Measurements from ENCODE around the gene HLA-DQB1. TPM values are rescaled to one million over a fixed set of nuclear protein-coding genes. Genes with fewer than 3 reads are reported as not detected.
"Not testable (repeated sequence)": the region's sequence is repeated elsewhere in the genome, so short reads cannot be mapped to it uniquely, and the experiment has no call there.

The HLA-DQB1 gene
- total and polyA plus RNA-seq, 5 donors, result 5.7 to 19.8 (median 14.8) TPM

GRCh38 chr6:32641122-32641521 is 25.3 kb downstream of the HLA-DQB1 start:
- Histone ChIP-seq H3K4me1 (ENCODE audit: control insufficient read depth, insufficient read depth, low read length) (no peaks in the 10 kb centered on the region), H3K9me3 (ENCODE audit: control insufficient read depth, low read length) (no peaks in the 10 kb centered on the region), H3K27ac (ENCODE audit: low read length) (no peak overlapping the region), H3K27me3 (ENCODE audit: control insufficient read depth, insufficient read depth) (no peaks in the 10 kb centered on the region), H3K4me3 (ENCODE audit: low read length) (no peak overlapping the region)
- intact Hi-C loops (cut with DNase I), result loop anchor here in 1 of 4 donors (5.0 kb wide), 1 partner anchor 106 kb away; no protein-coding TSS in a partner anchor
- no peak for ATAC-seq
- WGBS, result 87% methylated on average over 6 of the region's 6 CpGs
- no peak for DNase-seq

- H3K27ac ChIP-seq (ENCODE audit: low read length), result no peak overlapping the region
- 79% methylated on average over 8 of the region's 8 CpGs for WGBS
Observed at GRCh38 chr6:32639440-32640394, 26.7 kb downstream of the HLA-DQB1 start.

GRCh38 chr6:32638532-32639219 is 27.8 kb downstream of the HLA-DQB1 start:
- intact Hi-C loops (cut with DNase I), result no loop called here
- Histone ChIP-seq H3K4me1 (ENCODE audit: control insufficient read depth, insufficient read depth, low read length) (no peaks in the 10 kb centered on the region), H3K4me3 (ENCODE audit: low read length) (no peak overlapping the region), H3K9me3 (ENCODE audit: control insufficient read depth, low read length) (no peaks in the 10 kb centered on the region), H3K27me3 (ENCODE audit: control insufficient read depth, insufficient read depth) (no peaks in the 10 kb centered on the region), H3K27ac (ENCODE audit: low read length) (no peak overlapping the region)
- 71% methylated on average over 9 of the region's 9 CpGs for WGBS
- ATAC-seq (no peak), DNase-seq (no peak)

More at GRCh38 chr6:32639440-32640394, 26.7 kb downstream of the HLA-DQB1 start:
- no peak overlapping the region for H3K4me3 ChIP-seq (ENCODE audit: low read length)
- no peak for ATAC-seq
- no peaks in the 10 kb centered on the region for H3K27me3 ChIP-seq (ENCODE audit: control insufficient read depth, insufficient read depth)
- DNase-seq, result no peak
- no peaks in the 10 kb centered on the region for H3K9me3 ChIP-seq (ENCODE audit: control insufficient read depth, low read length)
- no peaks in the 10 kb centered on the region for H3K4me1 ChIP-seq (ENCODE audit: control insufficient read depth, insufficient read depth, low read length)
- intact Hi-C loops (cut with DNase I), result loop anchor here in 1 of 4 donors (5.0 kb wide), 1 partner anchor 108 kb away; no protein-coding TSS in a partner anchor

GRCh38 chr6:32637883-32638282 is 28.6 kb downstream of the HLA-DQB1 start:
- no peak overlapping the region for H3K27ac ChIP-seq (ENCODE audit: low read length)
- no peak overlapping the region for H3K4me3 ChIP-seq (ENCODE audit: low read length)
- no peaks in the 10 kb centered on the region for H3K4me1 ChIP-seq (ENCODE audit: control insufficient read depth, insufficient read depth, low read length)
- intact Hi-C loops (cut with DNase I), result no loop called here
- H3K27me3 ChIP-seq (ENCODE audit: control insufficient read depth, insufficient read depth), result no peaks in the 10 kb centered on the region
- 85% methylated on average over 3 of the region's 3 CpGs for WGBS
- no peak for ATAC-seq
- no peaks in the 10 kb centered on the region for H3K9me3 ChIP-seq (ENCODE audit: control insufficient read depth, low read length)
- DNase-seq, result no peak

GRCh38 chr6:32637219-32637880 is 29.1 kb downstream of the HLA-DQB1 start, which contains the start of gene HLA-DQA1:
TSS of gene HLA-DQA1 (plus strand) at chr6:32637406. CDS start at chr6:32637459, 53 bp downstream.
- Histone ChIP-seq H3K9me3 (ENCODE audit: control insufficient read depth, low read length) (no peaks in the 10 kb centered on the region), H3K4me1 (ENCODE audit: control insufficient read depth, insufficient read depth, low read length) (no peaks in the 10 kb centered on the region), H3K27ac (ENCODE audit: low read length) (no peak within 1 kb of the TSS), H3K27me3 (ENCODE audit: control insufficient read depth, insufficient read depth) (no peaks in the 10 kb centered on the region), H3K4me3 (ENCODE audit: low read length) (peak within 1 kb of the TSS; percentile 4)
- intact Hi-C loops (cut with DNase I), result no loop called here
- 44% methylated on average over 7 of the region's 7 CpGs for WGBS
- ATAC-seq (peak; percentile 42 to 50), DNase-seq (no peak)

GRCh38 chr6:32635526-32636123 is 30.8 kb downstream of the HLA-DQB1 start:
- whole genome bisulfite sequencing, result 15% methylated on average over 2 of the region's 2 CpGs
- DNase-seq, result no peak
- Histone ChIP-seq H3K27me3 (ENCODE audit: control insufficient read depth, insufficient read depth) (no peaks in the 10 kb centered on the region), H3K27ac (ENCODE audit: low read length) (no peak overlapping the region), H3K9me3 (ENCODE audit: control insufficient read depth, low read length) (no peaks in the 10 kb centered on the region), H3K4me1 (ENCODE audit: control insufficient read depth, insufficient read depth, low read length) (no peaks in the 10 kb centered on the region), H3K4me3 (ENCODE audit: low read length) (no peak overlapping the region)
- no peak for ATAC-seq
- intact Hi-C loops (cut with DNase I), result no loop called here

GRCh38 chr6:32629793-32630192 is 36.7 kb downstream of the HLA-DQB1 start:
- H3K4me1 ChIP-seq (ENCODE audit: control insufficient read depth, insufficient read depth, low read length); H3K4me3 ChIP-seq (ENCODE audit: low read length); H3K27me3 ChIP-seq (ENCODE audit: control insufficient read depth, insufficient read depth); H3K9me3 ChIP-seq (ENCODE audit: control insufficient read depth, low read length); DNase-seq; H3K27ac ChIP-seq (ENCODE audit: low read length); ATAC-seq; intact Hi-C loops (cut with DNase I): not testable (repeated sequence)
- WGBS, result 73% methylated on average over 2 of the region's 13 CpGs

- Histone ChIP-seq H3K27me3 (ENCODE audit: control insufficient read depth, insufficient read depth) (no peaks in the 10 kb centered on the region), H3K9me3 (ENCODE audit: control insufficient read depth, low read length) (no peaks in the 10 kb centered on the region), H3K27ac (ENCODE audit: low read length) (no peak overlapping the region), H3K4me1 (ENCODE audit: control insufficient read depth, insufficient read depth, low read length) (no peaks in the 10 kb centered on the region), H3K4me3 (ENCODE audit: low read length) (no peak overlapping the region)
- intact Hi-C loops (cut with DNase I), result no loop called here
- 23% methylated on average over 3 of the region's 3 CpGs for WGBS
- ATAC-seq (peak; percentile 52 to 61), DNase-seq (peak in 2 of 3 donors; percentile 39 to 58)
Observed at GRCh38 chr6:32627831-32628230, 38.6 kb downstream of the HLA-DQB1 start.

- no peaks in the 10 kb centered on the region for H3K4me1 ChIP-seq (ENCODE audit: control insufficient read depth, insufficient read depth, low read length)
- no peaks in the 10 kb centered on the region for H3K27me3 ChIP-seq (ENCODE audit: control insufficient read depth, insufficient read depth)
- intact Hi-C loops (cut with DNase I), result no loop called here
- DNase-seq, result no peak
- WGBS, result 0% methylated on average over 1 of the region's 3 CpGs
- no peak overlapping the region for H3K27ac ChIP-seq (ENCODE audit: low read length)
- no peaks in the 10 kb centered on the region for H3K9me3 ChIP-seq (ENCODE audit: control insufficient read depth, low read length)
- H3K4me3 ChIP-seq (ENCODE audit: low read length), result no peak overlapping the region
- no peak for ATAC-seq
Observed at GRCh38 chr6:32627249-32627648, 39.2 kb downstream of the HLA-DQB1 start.

- ATAC-seq (no peak), DNase-seq (no peak)
- Histone ChIP-seq H3K4me3 (ENCODE audit: low read length) (no peak overlapping the region), H3K27ac (ENCODE audit: low read length) (no peak overlapping the region), H3K9me3 (ENCODE audit: control insufficient read depth, low read length) (no peaks in the 10 kb centered on the region), H3K27me3 (ENCODE audit: control insufficient read depth, insufficient read depth) (no peaks in the 10 kb centered on the region), H3K4me1 (ENCODE audit: control insufficient read depth, insufficient read depth, low read length) (no peaks in the 10 kb centered on the region)
- intact Hi-C loops (cut with DNase I), result no loop called here
- 20% methylated on average over 5 of the region's 5 CpGs for WGBS
Observed at GRCh38 chr6:32625137-32625536, 41.3 kb downstream of the HLA-DQB1 start.

Data from right cardiac atrium (tissue), 5 donors.